ENCODE measurements around the gene TP53AIP1. TPM values are rescaled to one million over a fixed set of nuclear protein-coding genes. Genes with fewer than 3 reads are reported as not detected.
A peak's percentile ranks its signal among the peaks of the same experiment; 100 is the strongest.

Gene TP53AIP1
- total RNA-seq, 2 donors from 2014 or later, result not detected

GRCh38 chr11:128983023-128983422, 40.4 kb upstream of the TP53AIP1 start:
- Mint-ChIP-seq H3K4me3 (no peak overlapping the region), H3K9me3 (no peaks in the 10 kb centered on the region), H3K4me1 (no peaks in the 10 kb centered on the region), H3K27me3 (ENCODE audit: insufficient read depth) (no peaks in the 10 kb centered on the region), H3K27ac (peak overlapping the region; percentile 1), H3K36me3 (ENCODE audit: low read depth) (peaks cover 27% of the 10 kb centered on the region)
- no peak for DNase-seq
- Histone ChIP-seq H3K27me3 (ENCODE audit: control insufficient read depth, insufficient read depth, low read length, poor library complexity, severe bottlenecking) (no peaks in the 10 kb centered on the region), H3K9me3 (ENCODE audit: control insufficient read depth, low read length) (no peaks in the 10 kb centered on the region), H3K36me3 (ENCODE audit: control insufficient read depth, insufficient read depth, low read length) (peaks cover 42% of the 10 kb centered on the region), H3K27ac (ENCODE audit: low read depth, low read length) (no peak overlapping the region), H3K4me3 (ENCODE audit: low read length) (no peak overlapping the region), H3K4me1 (ENCODE audit: control insufficient read depth, insufficient read depth, low read length) (no peaks in the 10 kb centered on the region), H3K9ac (ENCODE audit: extremely low read depth, low read length, poor library complexity, severe bottlenecking) (no peak overlapping the region)
- 85 to 95% methylated on average over 4 to 8 of the region's 8 CpGs for WGBS, 2 experiments (ENCODE audit: insufficient coverage in 1 of 2, insufficient read length in 1 of 2)
- TF ChIP-seq, protein P1, sequence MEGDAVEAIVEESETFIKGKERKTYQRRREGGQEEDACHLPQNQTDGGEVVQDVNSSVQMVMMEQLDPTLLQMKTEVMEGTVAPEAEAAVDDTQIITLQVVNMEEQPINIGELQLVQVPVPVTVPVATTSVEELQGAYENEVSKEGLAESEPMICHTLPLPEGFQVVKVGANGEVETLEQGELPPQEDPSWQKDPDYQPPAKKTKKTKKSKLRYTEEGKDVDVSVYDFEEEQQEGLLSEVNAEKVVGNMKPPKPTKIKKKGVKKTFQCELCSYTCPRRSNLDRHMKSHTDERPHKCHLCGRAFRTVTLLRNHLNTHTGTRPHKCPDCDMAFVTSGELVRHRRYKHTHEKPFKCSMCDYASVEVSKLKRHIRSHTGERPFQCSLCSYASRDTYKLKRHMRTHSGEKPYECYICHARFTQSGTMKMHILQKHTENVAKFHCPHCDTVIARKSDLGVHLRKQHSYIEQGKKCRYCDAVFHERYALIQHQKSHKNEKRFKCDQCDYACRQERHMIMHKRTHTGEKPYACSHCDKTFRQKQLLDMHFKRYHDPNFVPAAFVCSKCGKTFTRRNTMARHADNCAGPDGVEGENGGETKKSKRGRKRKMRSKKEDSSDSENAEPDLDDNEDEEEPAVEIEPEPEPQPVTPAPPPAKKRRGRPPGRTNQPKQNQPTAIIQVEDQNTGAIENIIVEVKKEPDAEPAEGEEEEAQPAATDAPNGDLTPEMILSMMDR (conservative IDR thresholded peaks at IDR 0.05), result no peak

DNA sequence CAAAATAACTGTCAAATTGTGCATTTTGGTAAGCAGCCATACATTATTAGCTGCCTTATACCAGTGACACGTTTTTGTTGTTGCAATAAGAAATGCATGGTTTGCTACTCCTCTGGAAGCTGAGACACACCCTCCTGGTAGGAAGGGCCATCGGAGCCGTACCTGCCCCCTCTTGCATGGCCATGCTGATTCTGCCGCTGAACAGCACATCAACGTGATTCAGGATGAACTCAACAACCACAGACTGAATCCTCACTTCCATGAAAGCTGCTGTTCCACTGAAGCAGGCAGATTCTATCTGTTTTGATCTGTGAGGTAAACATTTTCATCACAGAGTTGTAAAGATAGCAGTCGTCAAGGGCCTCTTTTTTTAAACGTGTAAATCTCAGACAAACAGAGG, 38.6 kb upstream of the TP53AIP1 start:
- Histone ChIP-seq H3K4me3 (ENCODE audit: low read length) (no peak overlapping the region), H3K9me3 (ENCODE audit: control insufficient read depth, low read length) (no peaks in the 10 kb centered on the region), H3K9ac (ENCODE audit: extremely low read depth, low read length, poor library complexity, severe bottlenecking) (no peak overlapping the region), H3K27me3 (ENCODE audit: control insufficient read depth, insufficient read depth, low read length, poor library complexity, severe bottlenecking) (no peaks in the 10 kb centered on the region), H3K4me1 (ENCODE audit: control insufficient read depth, insufficient read depth, low read length) (no peaks in the 10 kb centered on the region), H3K36me3 (ENCODE audit: control insufficient read depth, insufficient read depth, low read length) (peaks cover 47% of the 10 kb centered on the region), H3K27ac (ENCODE audit: low read depth, low read length) (no peak overlapping the region)
- Mint-ChIP-seq H3K36me3 (ENCODE audit: low read depth) (peaks cover 39% of the 10 kb centered on the region), H3K27ac (no peak overlapping the region), H3K9me3 (no peaks in the 10 kb centered on the region), H3K27me3 (ENCODE audit: insufficient read depth) (no peaks in the 10 kb centered on the region), H3K4me3 (no peak overlapping the region), H3K4me1 (no peaks in the 10 kb centered on the region)
- WGBS, 2 experiments (ENCODE audit: insufficient coverage in 1 of 2, insufficient read length in 1 of 2), result 90% methylated on average over 2 to 7 of the region's 7 CpGs
- TF ChIP-seq, protein P1 (conservative IDR thresholded peaks at IDR 0.05), result no peak
- DNase-seq, result no peak

GRCh38 chr11:128970598-128971190, 28.0 kb upstream of the TP53AIP1 start:
- H3K9me3 Mint-ChIP-seq, result no peaks in the 10 kb centered on the region
- Histone ChIP-seq H3K9ac (ENCODE audit: extremely low read depth, low read length, poor library complexity, severe bottlenecking) (no peak overlapping the region), H3K4me1 (ENCODE audit: control insufficient read depth, insufficient read depth, low read length) (no peaks in the 10 kb centered on the region), H3K27me3 (ENCODE audit: control insufficient read depth, insufficient read depth, low read length, poor library complexity, severe bottlenecking) (no peaks in the 10 kb centered on the region), H3K36me3 (ENCODE audit: control insufficient read depth, insufficient read depth, low read length) (peaks cover 64% of the 10 kb centered on the region), H3K9me3 (ENCODE audit: control insufficient read depth, low read length) (no peaks in the 10 kb centered on the region), H3K27ac (ENCODE audit: low read depth, low read length) (no peak overlapping the region), H3K4me3 (ENCODE audit: low read length) (no peak overlapping the region)
- peaks cover 50% of the 10 kb centered on the region for H3K36me3 Mint-ChIP-seq (ENCODE audit: low read depth)
- no peak overlapping the region for H3K4me3 Mint-ChIP-seq
- H3K27me3 Mint-ChIP-seq (ENCODE audit: insufficient read depth), result no peaks in the 10 kb centered on the region
- TF ChIP-seq, protein P1 (conservative IDR thresholded peaks at IDR 0.05), result no peak
- peaks cover 4% of the 10 kb centered on the region for H3K4me1 Mint-ChIP-seq
- no peak for DNase-seq
- 92 to 94% methylated on average over 8 to 13 of the region's 13 CpGs for WGBS, 2 experiments (ENCODE audit: insufficient coverage in 1 of 2, insufficient read length in 1 of 2)
- H3K27ac Mint-ChIP-seq, result no peak overlapping the region
